ENCODE measurements around the gene PTPRN2.

The PTPRN2 gene

DNA sequence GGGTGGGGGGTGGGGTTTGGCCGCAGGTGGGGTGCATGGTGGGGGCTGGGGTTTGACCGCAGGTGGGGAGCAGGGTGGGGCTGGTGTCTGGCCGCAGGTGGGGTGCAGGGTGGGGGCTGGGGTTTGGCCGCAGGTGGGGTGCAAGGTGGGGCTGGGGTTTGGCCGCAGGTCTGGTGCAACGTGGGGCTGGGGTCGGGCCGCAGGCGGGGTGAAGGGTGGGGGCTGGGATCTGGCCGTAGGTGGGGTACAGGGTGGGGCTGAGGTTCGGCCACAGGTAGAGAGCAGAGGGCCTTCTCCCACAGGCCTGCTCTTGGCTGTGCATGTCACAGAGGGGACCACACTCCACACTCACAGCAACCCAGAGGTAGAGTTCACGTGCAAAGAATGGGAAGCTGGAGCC, 586.6 kb downstream of the PTPRN2 start:
- Histone ChIP-seq H3K4me3 (ENCODE audit: low read depth, low read length) (no peak overlapping the region), H2AFZ (no peak overlapping the region), H3K4me2 (ENCODE audit: low read length) (no peak overlapping the region), H3K27ac (no peak overlapping the region), H3K4me1 (no peaks in the 10 kb centered on the region), H3K9me3 (ENCODE audit: control insufficient read depth, low read length) (no peaks in the 10 kb centered on the region), H3K27me3 (ENCODE audit: control insufficient read depth, insufficient read depth, low read length) (no peaks in the 10 kb centered on the region), H3K36me3 (ENCODE audit: control insufficient read depth, insufficient read depth, low read length) (no peaks in the 10 kb centered on the region), H3K79me2 (no peaks in the 10 kb centered on the region), H3K9ac (no peak overlapping the region)
- TF ChIP-seq, protein P1, sequence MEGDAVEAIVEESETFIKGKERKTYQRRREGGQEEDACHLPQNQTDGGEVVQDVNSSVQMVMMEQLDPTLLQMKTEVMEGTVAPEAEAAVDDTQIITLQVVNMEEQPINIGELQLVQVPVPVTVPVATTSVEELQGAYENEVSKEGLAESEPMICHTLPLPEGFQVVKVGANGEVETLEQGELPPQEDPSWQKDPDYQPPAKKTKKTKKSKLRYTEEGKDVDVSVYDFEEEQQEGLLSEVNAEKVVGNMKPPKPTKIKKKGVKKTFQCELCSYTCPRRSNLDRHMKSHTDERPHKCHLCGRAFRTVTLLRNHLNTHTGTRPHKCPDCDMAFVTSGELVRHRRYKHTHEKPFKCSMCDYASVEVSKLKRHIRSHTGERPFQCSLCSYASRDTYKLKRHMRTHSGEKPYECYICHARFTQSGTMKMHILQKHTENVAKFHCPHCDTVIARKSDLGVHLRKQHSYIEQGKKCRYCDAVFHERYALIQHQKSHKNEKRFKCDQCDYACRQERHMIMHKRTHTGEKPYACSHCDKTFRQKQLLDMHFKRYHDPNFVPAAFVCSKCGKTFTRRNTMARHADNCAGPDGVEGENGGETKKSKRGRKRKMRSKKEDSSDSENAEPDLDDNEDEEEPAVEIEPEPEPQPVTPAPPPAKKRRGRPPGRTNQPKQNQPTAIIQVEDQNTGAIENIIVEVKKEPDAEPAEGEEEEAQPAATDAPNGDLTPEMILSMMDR (IDR thresholded peaks at IDR 0.05), result no peak

DNA sequence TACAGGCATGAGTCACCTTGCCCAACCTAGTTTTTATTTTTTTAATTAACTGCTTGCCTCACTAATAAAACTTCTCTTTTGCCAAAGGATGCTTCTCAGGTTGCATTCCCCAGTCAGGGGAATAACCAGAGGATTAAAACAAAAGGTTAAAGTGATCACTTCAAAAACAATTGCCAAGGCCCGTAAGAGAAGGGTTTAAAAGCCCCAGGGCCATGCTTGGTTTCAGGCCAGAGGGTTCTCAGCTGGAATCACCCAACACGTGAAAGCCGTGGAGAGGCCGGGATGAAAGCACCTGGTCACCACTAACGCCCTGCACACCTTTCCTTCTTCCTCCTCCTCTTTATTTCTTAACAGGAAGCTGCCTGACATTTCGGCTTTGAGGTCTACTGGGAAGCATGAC, 587.5 kb downstream of the PTPRN2 start:
- Histone ChIP-seq H3K27me3 (ENCODE audit: control insufficient read depth, insufficient read depth, low read length) (no peaks in the 10 kb centered on the region), H2AFZ (no peak overlapping the region), H3K4me3 (ENCODE audit: low read depth, low read length) (no peak overlapping the region), H3K27ac (no peak overlapping the region), H3K9ac (no peak overlapping the region), H3K36me3 (ENCODE audit: control insufficient read depth, insufficient read depth, low read length) (no peaks in the 10 kb centered on the region), H3K9me3 (ENCODE audit: control insufficient read depth, low read length) (no peaks in the 10 kb centered on the region), H3K79me2 (no peaks in the 10 kb centered on the region), H3K4me2 (ENCODE audit: low read length) (no peak overlapping the region), H3K4me1 (no peaks in the 10 kb centered on the region)
- TF ChIP-seq, protein P1 (IDR thresholded peaks at IDR 0.05), result no peak

DNA sequence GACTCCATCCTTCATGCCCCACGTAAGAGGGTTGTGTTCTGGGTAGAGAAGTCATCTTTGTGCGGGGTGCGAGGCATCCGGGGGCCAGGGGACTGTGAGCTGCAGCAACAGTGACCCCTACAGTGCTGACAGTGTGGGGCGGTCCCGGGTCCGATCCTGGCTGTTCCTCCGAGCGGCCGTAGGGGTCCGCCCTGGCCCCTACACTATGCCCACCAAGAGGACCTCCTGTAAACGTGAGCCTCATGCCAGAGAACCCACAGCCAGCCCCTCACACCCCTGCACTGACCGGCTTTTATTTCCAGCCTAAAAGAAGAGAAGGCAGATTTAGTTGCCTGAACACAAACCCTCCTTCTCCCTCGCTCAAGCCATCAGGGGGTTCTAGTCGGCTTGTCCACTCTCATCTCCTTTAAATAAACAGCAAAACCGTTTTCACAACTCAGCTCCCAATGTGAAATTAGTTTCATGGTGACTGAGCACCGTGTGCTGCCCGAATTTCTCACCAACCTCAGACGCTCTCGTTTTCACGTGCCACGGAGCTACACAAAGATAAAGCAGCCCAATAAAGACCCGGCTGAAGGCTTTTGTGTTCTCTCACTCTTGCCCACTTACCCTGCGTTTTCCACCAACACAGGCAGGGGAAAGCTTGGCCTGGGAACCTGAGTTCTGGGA, 588.6 kb downstream of the PTPRN2 start:
- H3K9ac ChIP-seq, result no peak overlapping the region
- H3K4me3 ChIP-seq (ENCODE audit: low read depth, low read length), result no peak overlapping the region
- H3K27ac ChIP-seq, result no peak overlapping the region
- no peak overlapping the region for H3K4me2 ChIP-seq (ENCODE audit: low read length)
- H3K9me3 ChIP-seq (ENCODE audit: control insufficient read depth, low read length), result no peaks in the 10 kb centered on the region
- no peak overlapping the region for H2AFZ ChIP-seq
- H3K4me1 ChIP-seq, result no peaks in the 10 kb centered on the region
- no peaks in the 10 kb centered on the region for H3K27me3 ChIP-seq (ENCODE audit: control insufficient read depth, insufficient read depth, low read length)
- TF ChIP-seq, protein P1 (IDR thresholded peaks at IDR 0.05), result no peak
- no peaks in the 10 kb centered on the region for H3K79me2 ChIP-seq
- no peaks in the 10 kb centered on the region for H3K36me3 ChIP-seq (ENCODE audit: control insufficient read depth, insufficient read depth, low read length)

DNA sequence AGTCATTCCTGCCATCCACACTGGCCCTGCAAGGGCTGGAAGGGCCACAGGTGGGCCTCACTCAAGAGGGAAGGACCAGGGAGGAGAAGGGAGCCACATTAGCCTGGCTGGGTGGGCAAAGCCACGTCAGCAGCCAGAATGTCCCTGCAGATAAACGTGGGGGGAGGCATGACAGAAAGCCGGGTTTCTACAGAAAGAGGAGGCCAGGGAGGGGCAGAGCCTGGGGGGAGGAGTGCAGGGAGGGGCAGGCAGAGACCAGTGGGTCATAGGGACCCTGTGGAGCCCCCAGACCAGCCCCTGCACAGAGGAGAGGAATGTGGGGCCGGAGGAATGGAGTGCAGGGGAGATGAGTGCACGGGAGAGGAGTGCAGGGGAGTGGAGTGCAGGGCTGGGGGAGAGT, 590.2 kb downstream of the PTPRN2 start:
- Histone ChIP-seq H3K36me3 (ENCODE audit: control insufficient read depth, insufficient read depth, low read length) (no peaks in the 10 kb centered on the region), H3K79me2 (no peaks in the 10 kb centered on the region), H3K27ac (no peak overlapping the region), H3K4me2 (ENCODE audit: low read length) (no peak overlapping the region), H3K4me3 (ENCODE audit: low read depth, low read length) (no peak overlapping the region), H3K9me3 (ENCODE audit: control insufficient read depth, low read length) (no peaks in the 10 kb centered on the region), H3K27me3 (ENCODE audit: control insufficient read depth, insufficient read depth, low read length) (no peaks in the 10 kb centered on the region), H2AFZ (no peak overlapping the region), H3K4me1 (no peaks in the 10 kb centered on the region), H3K9ac (no peak overlapping the region)
- TF ChIP-seq, protein P1 (IDR thresholded peaks at IDR 0.05), result no peak

DNA sequence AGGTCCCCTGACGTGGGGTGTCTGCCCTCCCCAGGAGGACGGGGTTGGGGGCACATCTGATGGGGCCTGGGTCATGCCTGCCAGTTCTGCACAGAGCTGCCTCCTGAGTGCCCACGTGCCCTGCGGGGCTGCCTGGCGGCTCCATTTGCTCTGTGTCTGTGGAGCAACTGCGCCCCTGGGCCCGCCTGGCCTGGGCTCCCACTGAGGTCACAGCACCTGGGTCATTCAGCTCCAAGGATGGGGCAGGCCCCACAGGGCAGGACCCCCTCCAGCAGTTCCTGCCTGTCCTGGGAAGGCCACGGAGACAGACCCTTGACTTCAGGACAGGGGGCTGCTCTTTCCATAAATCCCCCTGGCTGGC, 590.6 kb downstream of the PTPRN2 start:
- no peak overlapping the region for H3K4me3 ChIP-seq (ENCODE audit: low read depth, low read length)
- H3K4me1 ChIP-seq, result no peaks in the 10 kb centered on the region
- no peak overlapping the region for H2AFZ ChIP-seq
- no peak overlapping the region for H3K27ac ChIP-seq
- no peaks in the 10 kb centered on the region for H3K9me3 ChIP-seq (ENCODE audit: control insufficient read depth, low read length)
- no peak overlapping the region for H3K9ac ChIP-seq
- H3K79me2 ChIP-seq, result no peaks in the 10 kb centered on the region
- no peaks in the 10 kb centered on the region for H3K27me3 ChIP-seq (ENCODE audit: control insufficient read depth, insufficient read depth, low read length)
- H3K4me2 ChIP-seq (ENCODE audit: low read length), result no peak overlapping the region
- no peaks in the 10 kb centered on the region for H3K36me3 ChIP-seq (ENCODE audit: control insufficient read depth, insufficient read depth, low read length)
- TF ChIP-seq, protein P1 (IDR thresholded peaks at IDR 0.05), result no peak

Measured in parathyroid adenoma (tissue), 2 donors.